WTC11 (cell line): ENCODE measurements around the gene HDAC8. TPM values are rescaled to one million over a fixed set of nuclear protein-coding genes. Genes with fewer than 3 reads are reported as not detected.

ENCODE experiments used
- ATAC-seq: fragments of 200-7000 bp; cut with Tn5 transposase; 2 replicates; pipeline ENCODE4 v1.10.0; 2021; ENCODE audit warnings: mild to moderate bottlenecking, moderate library complexity
- CTCF ChIA-PET: fragments of 300-600 bp; sonication (Branson Sonifier 250); formaldehyde crosslinking; loops from one replicate; lab custom pipeline; 2021; ENCODE audit warnings: antibody characterized with exemption; lab: Charles Lee
- POLR2A ChIA-PET: fragments of 350-600 bp; sonication (Branson Sonifier 250); formaldehyde crosslinking; loops from one replicate; lab custom pipeline; 2021; ENCODE audit warnings: antibody characterized with exemption; lab: Charles Lee
- DNase-seq: peaks from one replicate; pipeline ENCODE4 v3.0.0; 2021; ENCODE audit warnings: low spot score
- H3K27ac Mint-ChIP-seq: 2 replicates; pipeline ENCODE4 v1.8.0; 2021; ENCODE audit warnings: mixed read lengths
- H3K27me3 Mint-ChIP-seq: 2 replicates; pipeline ENCODE4 v1.8.0; 2021; ENCODE audit warnings: low read depth, mild to moderate bottlenecking, moderate library complexity, mixed read lengths
- H3K36me3 Mint-ChIP-seq: 2 replicates; pipeline ENCODE4 v1.8.0; 2021; ENCODE audit warnings: mixed read lengths
- H3K4me1 Mint-ChIP-seq: 2 replicates; pipeline ENCODE4 v1.8.0; 2022; ENCODE audit warnings: mixed read lengths
- H3K4me3 Mint-ChIP-seq: 2 replicates; pipeline ENCODE4 v1.8.0; 2021; ENCODE audit warnings: mild to moderate bottlenecking, moderate library complexity, mixed read lengths
- H3K9me3 Mint-ChIP-seq: 2 replicates; pipeline ENCODE4 v1.8.0; 2021; ENCODE audit warnings: mixed read lengths
- AFF4 ChIP-seq: sonication (generic); formaldehyde crosslinking; IDR thresholded peaks from 2 replicates; pipeline ENCODE4 v1.8.1; 2023; ENCODE audit warnings: mild to moderate bottlenecking, missing genetic modification reagents, borderline replicate concordance
- ARID4B ChIP-seq: sonication (generic); formaldehyde crosslinking; IDR thresholded peaks from 2 replicates; pipeline ENCODE4 v1.8.0; 2023; ENCODE audit warnings: missing genetic modification reagents, mild to moderate bottlenecking, borderline replicate concordance
- ATF1 ChIP-seq: sonication (generic); formaldehyde crosslinking; IDR thresholded peaks from 2 replicates; pipeline ENCODE4 v1.8.1; 2023; ENCODE audit warnings: mild to moderate bottlenecking, moderate library complexity, missing genetic modification reagents
- ATF3 ChIP-seq: sonication (generic); formaldehyde crosslinking; conservative IDR thresholded peaks from 2 replicates; pipeline ENCODE4 v1.8.1; 2022; ENCODE audit warnings: mild to moderate bottlenecking, missing genetic modification reagents
- CDX4 ChIP-seq: fragments of 250-450 bp; sonication (Bioruptor Pico); IDR thresholded peaks from 2 replicates; pipeline ENCODE4 v1.9.0; 2021; ENCODE audit warnings: moderate library complexity, mild to moderate bottlenecking, inconsistent platforms, borderline replicate concordance
- CTCF ChIP-seq: fragments of 200-600 bp; IDR thresholded peaks from 2 replicates; pipeline ENCODE4 v1.8.0; 2022; ENCODE audit warnings: antibody characterized with exemption
- FOXK1 ChIP-seq: sonication (generic); formaldehyde crosslinking; IDR thresholded peaks from 2 replicates; pipeline ENCODE4 v1.8.0; 2022; ENCODE audit warnings: mild to moderate bottlenecking, moderate library complexity, missing genetic modification reagents
- GABPB1 ChIP-seq: sonication (generic); formaldehyde crosslinking; IDR thresholded peaks from 2 replicates; pipeline ENCODE4 v1.8.1; 2023; ENCODE audit warnings: mild to moderate bottlenecking, missing genetic modification reagents
- HMGA2 ChIP-seq: fragments of 250-450 bp; sonication (Bioruptor Pico); IDR thresholded peaks from 2 replicates; pipeline ENCODE4 v1.4.0; 2021; ENCODE audit warnings: mild to moderate bottlenecking, moderate library complexity
- IRF1 ChIP-seq: sonication (generic); formaldehyde crosslinking; IDR thresholded peaks from 2 replicates; pipeline ENCODE4 v1.8.0; 2023; ENCODE audit warnings: missing genetic modification reagents
- MYBL2 ChIP-seq: sonication (generic); formaldehyde crosslinking; IDR thresholded peaks from 2 replicates; pipeline ENCODE4 v1.8.1; 2023; ENCODE audit warnings: mild to moderate bottlenecking, moderate library complexity, missing genetic modification reagents
- RELA ChIP-seq: sonication (generic); formaldehyde crosslinking; IDR thresholded peaks from 2 replicates; pipeline ENCODE4 v1.8.1; 2022; ENCODE audit warnings: missing genetic modification reagents, mild to moderate bottlenecking, borderline replicate concordance
- SMAD3 ChIP-seq: sonication (generic); formaldehyde crosslinking; IDR thresholded peaks from 2 replicates; pipeline ENCODE4 v1.8.0; 2022; ENCODE audit warnings: missing genetic modification reagents, mild to moderate bottlenecking, borderline replicate concordance
- TEAD1 ChIP-seq: sonication (generic); formaldehyde crosslinking; IDR thresholded peaks from 2 replicates; pipeline ENCODE4 v1.8.0; 2022; ENCODE audit warnings: mild to moderate bottlenecking, missing genetic modification reagents
- USF2 ChIP-seq: sonication (generic); formaldehyde crosslinking; IDR thresholded peaks from 2 replicates; pipeline ENCODE4 v1.8.1; 2023; ENCODE audit warnings: mild to moderate bottlenecking, missing genetic modification reagents, moderate library complexity
- ZNF281 ChIP-seq: sonication (generic); formaldehyde crosslinking; IDR thresholded peaks from 2 replicates; pipeline ENCODE4 v1.8.0; 2023; ENCODE audit warnings: mild to moderate bottlenecking, missing genetic modification reagents
- ZNF317 ChIP-seq: sonication (generic); formaldehyde crosslinking; IDR thresholded peaks from 2 replicates; pipeline ENCODE4 v1.8.1; 2023; ENCODE audit warnings: low read depth, mild to moderate bottlenecking, moderate library complexity, missing genetic modification reagents, borderline replicate concordance
- ZNF512 ChIP-seq: sonication (generic); formaldehyde crosslinking; IDR thresholded peaks from 2 replicates; pipeline ENCODE4 v1.8.1; 2022; ENCODE audit warnings: missing genetic modification reagents, borderline replicate concordance
- total RNA-seq: library from RNA; stranded (reverse); gene quantifications from 3 replicates; pipeline ENCODE4 v1.2.3, GENCODE V29; 2021

HDAC8 gene
- total RNA-seq, 1 experiment from 2014 or later: 22.5 TPM

- no peak overlapping the region for H3K27ac Mint-ChIP-seq
- peaks cover 36% of the 10 kb centered on the region for H3K4me1 Mint-ChIP-seq
- no peak overlapping the region for H3K4me3 Mint-ChIP-seq
- H3K36me3 Mint-ChIP-seq: no peaks in the 10 kb centered on the region
- ChIA-PET CTCF (no interaction called here), POLR2A (no interaction called here)
- ATAC-seq (no peak), DNase-seq (no peak)
- H3K9me3 Mint-ChIP-seq: no peaks in the 10 kb centered on the region
- H3K27me3 Mint-ChIP-seq: no peaks in the 10 kb centered on the region
- TF ChIP-seq GABPB1 (CRISPR knock-in tag) (no peak), TEAD1 (CRISPR knock-in tag) (no peak), USF2 (no peak), RELA (no peak), IRF1 (CRISPR knock-in tag) (no peak), SMAD3 (CRISPR knock-in tag) (no peak), HMGA2 (CRISPR knock-in tag) (no peak), ARID4B (CRISPR knock-in tag) (no peak), ZNF512 (CRISPR knock-in tag) (no peak), ZNF281 (no peak), AFF4 (CRISPR knock-in tag) (no peak), ATF3 (CRISPR knock-in tag) (no peak), CTCF (no peak), ZNF317 (CRISPR knock-in tag) (no peak), CDX4 (CRISPR knock-in tag) (no peak), ATF1 (CRISPR knock-in tag) (no peak), MYBL2 (no peak), FOXK1 (no peak)
These were observed 179.5 kb downstream of the HDAC8 start for GRCh38 chrX:72392816-72393800.
